Suppressor macrophage (primary cell): ENCODE results near the gene HDAC4.
A peak's percentile ranks its signal among the peaks of the same experiment; 100 is the strongest.
"Not testable (repeated sequence)": the region's sequence is repeated elsewhere in the genome, so short reads cannot be mapped to it uniquely, and the experiment has no call there.

Experiments
- DNase-seq, 4 experiments: peaks; one replicate each; pipeline ENCODE4 v3.0.0-alpha.2; 2020 to 2022

Gene HDAC4

DNA sequence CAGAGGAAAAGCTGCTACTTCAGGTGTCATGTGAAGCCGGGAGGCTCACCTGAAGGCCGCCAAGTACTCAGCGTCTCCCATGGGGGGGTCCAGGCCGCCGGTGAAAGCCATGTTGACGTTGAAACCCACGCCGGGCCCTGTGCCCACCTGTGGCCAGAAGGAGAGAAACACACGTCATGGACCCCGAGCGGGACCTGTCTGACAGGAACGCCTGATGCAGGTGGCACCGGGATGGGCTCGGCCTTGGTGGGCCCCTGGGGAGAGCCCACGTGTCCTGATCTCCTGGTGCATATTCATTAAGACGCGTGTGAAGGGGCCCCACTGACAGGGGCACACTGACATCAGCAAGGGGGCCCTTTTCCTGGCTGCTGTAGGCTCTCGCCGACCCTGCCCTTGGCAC lies 319.8 kb downstream of the HDAC4 start:
- no peak for DNase-seq

DNA sequence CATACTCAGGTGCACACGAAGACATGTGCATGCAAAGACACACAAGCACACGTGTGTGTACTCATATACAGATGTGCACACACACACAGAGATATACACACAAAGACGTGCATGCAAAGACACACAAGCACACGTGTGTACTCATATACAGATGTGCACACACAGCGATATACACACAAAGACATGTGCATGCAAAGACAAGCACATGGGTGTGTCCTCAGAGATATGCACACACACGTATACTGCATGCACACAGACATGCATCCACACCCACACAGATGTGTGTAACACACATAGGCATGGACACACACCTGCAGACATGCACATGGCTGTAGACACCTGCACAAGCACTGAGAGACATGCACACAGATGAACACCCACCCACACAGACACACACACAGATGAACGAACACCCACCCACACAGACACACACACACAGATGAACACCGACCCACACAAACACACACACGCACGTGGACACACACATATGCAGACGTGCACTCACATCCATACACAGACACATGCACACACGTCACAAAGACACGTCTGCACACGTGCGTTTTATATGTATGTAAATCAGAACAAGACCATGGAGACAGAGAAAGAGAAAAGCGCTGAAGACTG lies 321.0 kb downstream of the HDAC4 start:
- no peak for DNase-seq

DNA sequence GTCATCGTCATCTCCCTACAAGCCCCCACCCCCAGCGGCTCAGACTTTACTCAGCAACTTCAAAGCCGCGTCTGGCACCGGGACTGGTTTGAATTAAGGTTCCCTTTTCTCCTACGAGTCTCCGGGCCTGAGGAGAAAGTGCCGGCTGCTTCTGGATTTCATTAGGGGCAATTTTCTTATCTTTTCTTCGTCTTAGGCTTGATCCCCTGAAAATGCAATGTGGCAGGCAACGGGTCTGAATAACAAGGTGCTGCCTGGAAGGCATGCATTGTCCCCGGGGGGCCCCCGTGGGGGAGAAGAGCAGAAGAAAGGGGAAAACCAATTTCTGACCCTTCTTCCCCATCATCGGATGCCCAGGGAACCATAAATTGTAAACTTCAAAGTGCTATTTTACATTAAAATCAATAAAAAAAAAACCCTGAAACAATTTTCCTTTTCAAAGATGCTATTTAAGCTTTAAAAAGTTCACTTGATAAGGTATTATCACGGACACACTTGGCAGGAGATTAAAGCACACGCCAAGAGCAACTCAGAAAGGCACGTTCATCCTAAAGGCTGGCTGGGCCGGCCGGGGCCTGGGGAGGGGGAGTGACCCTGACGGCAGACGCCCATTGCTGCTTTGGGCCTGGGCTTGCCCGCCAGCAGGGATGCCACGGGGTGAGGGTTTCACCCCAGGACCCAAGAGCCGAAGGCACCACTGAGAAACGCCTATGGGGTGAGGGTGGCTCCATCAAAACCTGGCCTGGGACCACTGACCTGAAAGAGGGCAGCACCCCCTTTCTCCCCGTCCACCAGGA lies 322.5 kb downstream of the HDAC4 start:
- no peak for DNase-seq

DNA sequence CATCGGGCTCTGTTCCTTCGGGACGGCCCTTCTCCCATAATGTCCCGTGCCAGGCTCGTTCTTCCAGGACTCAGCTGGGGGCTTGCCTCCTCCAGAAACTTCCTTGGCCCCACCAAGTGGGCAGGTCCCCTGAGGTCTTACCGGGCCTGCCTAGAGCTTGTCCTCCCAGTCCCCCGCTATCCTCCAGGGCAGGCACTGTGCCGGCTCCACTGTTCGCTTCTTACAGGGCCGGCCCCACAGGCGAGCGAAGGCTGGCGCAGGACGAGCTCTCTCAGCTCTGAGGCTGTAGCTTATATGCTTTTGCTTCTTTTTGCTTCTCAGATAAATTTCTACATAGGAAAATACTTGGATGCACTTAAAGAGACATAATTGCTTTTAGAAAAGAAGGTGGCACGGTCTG lies 323.6 kb downstream of the HDAC4 start:
- DNase-seq = no peak

DNA sequence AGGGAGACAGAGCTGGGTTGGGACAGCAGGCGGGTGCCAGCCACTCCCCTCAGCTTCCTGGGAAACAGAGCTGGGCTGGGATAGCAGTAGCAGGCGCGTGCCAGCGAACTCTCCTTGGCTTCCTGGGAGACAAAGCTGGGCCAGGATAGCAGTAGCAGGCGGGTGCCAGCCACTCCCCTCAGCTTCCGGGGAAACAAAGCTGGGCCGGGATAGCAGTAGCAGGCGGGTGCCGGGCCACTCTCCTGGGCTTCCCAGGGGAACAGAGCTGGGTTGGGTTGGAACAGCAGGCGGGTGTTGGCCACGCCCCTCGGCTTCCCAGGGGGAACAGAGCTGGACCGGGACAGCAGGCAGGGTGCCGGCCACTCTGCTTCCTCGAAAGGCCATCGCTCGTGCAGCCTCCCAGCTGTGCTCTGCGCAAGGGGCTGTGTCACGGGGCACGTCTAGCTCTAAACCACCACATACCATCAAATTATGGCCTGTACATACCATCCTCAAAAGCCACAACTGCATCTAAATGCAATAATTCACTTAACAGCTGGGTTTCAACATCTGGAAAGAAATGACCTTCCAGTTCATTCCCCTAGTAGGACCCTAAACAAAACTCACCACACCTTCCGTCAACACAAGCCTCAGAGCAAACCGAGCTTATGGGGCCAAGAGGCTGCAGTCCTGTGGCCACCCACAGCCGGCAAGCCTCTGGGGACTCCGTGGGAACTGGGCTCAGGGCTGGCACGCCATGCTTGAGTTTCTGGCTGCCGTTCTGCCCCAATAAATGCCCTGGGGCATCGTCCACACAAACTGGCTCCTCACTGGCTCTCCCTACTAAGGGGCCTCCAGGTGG lies 324.7 kb downstream of the HDAC4 start:
- no peak for DNase-seq

DNA sequence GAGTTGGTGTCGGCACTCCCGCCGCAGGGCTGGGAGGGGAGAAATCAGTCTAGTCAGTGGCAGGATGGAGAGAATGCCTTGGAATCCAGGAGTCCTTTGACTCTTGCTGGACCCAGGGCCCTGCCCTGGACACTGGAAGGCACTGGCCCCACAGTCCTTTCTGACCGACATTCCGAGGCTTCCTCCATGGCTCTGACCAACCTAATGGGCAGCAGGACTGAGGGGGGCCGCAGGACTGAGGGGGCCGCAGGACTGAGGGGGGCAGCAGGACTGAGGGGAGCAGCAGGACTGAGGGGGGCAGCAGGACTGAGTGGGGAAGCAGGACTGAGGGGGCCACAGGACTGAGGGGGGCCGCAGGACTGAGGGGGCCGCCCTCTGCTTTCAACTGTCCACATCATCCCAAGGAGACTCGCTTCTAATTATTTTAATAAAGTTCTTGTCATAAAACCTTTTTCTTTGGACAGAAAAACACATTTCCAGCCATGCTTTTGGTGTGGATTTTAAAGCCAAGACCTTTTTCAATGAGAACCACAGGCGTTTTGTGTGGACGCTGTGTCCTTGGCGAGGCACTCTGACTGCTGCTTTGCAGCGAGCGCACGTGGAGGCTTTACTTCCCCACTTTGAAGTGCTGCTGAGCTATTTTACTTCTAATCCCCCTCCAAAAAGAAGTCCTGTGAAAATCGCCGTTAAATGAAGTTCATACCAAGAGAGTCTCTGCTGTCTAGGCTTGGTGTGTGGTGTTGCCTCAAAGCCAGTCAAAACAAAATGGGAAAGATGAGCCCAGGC lies 326.9 kb downstream of the HDAC4 start:
- no peak for DNase-seq

DNA sequence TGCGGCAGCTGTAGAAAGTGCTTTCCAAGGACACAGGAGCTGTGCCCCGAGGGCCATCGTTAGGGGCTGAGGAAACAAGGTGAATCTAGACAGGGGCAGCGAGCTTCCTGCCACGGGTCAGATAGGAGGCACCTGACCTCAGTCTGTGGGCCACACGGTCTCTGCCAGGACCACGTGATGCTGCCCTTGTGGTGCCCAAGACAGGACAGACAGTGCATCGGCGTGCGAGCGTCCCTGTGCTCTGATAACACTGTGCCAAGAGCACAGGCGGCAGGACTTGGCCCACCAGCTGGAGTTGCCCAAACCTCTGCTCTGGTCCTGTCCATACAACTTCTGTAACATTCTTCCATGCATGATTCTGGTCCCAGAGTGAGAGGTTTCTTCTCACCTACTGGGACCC lies 327.6 kb downstream of the HDAC4 start:
- no peak for DNase-seq

DNA sequence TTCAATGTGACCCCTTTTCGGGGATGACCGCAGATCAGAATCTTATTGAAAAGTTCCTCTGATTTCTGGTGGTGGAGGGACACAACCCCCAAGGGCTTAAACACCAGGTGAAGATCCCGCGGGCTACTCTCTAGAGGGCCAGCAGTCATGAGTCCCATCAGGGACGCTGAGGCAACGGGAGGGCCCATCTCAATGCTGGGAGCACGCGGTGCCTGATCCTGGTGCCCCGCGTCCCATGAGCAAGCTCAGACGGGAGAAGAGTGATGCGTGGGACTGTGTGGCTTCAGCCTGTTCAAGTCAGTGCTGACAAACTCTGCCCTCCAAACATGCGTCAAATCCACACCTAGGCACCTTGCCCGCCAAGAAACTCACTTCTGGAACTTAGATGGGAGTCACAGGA lies 328.0 kb downstream of the HDAC4 start:
- no peak for DNase-seq

DNA sequence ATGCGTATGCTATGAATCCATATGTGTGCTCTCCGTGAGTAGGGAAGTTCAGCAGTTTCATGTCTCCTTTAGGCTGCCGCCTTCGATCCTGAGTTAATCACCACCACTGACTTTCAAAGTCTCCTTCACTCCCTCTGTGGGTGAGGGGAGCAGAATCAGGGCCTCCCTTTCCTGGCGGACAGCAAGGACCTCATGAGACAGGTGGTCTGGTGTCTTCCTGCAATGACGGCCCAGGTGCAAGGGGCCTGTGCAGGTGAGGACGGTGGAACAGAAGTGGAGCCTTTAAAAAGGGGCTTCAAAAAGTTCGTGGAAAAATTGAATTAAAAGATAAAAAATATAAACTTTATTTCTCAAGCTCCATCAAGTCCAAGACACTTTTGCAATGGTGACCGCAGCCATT lies 330.4 kb downstream of the HDAC4 start:
- DNase-seq = no peak

DNA sequence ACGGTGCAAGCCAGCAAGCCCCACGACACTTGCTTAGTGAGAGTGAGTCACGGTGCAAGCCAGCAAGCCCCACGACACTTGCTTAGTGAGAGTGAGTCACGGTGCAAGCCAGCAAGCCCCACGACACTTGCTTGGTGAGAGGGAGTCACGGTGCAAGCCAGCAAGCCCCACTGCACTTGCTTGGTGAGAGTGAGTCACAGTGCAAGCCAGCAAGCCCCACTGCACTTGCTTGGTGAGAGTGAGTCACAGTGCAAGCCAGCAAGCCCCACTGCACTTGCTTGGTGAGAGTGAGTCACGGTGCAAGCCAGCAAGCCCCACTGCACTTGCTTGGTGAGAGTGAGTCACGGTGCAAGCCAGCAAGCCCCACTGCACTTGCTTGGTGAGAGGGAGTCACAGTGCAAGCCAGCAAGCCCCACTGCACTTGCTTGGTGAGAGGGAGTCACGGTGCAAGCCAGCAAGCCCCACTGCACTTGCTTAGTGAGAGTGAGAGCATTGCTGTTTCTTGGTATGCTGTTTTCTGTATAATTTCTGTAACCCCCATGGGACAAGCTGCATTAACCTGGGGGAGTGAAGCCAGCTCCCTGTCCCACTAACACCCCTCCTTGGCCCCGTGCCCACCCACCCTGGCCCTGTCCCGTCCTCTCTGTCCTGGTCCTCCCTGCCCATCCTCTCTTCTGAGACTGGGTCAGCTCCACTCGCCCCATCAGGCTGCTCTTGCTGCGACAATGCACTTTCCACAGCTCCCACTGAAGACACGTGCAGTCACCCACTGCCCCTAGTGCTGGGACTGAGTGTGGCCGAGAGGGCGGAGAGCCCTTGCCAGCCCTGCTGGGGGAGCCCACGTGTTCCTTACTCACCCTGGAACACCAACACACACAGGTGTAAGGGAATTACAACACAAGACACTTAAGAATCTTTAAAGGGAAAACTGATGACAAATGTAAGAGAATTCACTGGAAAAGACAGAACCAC lies 331.2 kb downstream of the HDAC4 start:
- not testable (repeated sequence) for DNase-seq

DNA sequence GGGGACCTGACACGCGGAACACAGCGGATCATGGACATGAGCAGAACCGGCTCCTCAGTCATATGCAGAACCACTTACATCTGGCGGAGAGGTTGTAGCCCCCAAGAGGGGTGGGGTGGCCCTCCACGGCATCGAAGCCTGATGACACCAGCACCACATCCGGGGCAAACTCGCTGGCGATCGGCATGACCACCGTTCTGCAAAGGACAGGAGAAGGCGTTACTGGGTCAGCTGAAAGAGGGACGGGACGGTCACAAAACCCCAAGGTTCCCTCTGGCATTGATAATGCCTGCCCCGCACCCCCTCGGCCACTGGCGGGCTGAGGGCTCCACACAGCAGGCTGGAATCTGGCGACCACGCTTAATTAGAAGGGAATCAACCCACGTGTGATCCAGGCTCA lies 332.4 kb downstream of the HDAC4 start:
- no peak for DNase-seq

DNA sequence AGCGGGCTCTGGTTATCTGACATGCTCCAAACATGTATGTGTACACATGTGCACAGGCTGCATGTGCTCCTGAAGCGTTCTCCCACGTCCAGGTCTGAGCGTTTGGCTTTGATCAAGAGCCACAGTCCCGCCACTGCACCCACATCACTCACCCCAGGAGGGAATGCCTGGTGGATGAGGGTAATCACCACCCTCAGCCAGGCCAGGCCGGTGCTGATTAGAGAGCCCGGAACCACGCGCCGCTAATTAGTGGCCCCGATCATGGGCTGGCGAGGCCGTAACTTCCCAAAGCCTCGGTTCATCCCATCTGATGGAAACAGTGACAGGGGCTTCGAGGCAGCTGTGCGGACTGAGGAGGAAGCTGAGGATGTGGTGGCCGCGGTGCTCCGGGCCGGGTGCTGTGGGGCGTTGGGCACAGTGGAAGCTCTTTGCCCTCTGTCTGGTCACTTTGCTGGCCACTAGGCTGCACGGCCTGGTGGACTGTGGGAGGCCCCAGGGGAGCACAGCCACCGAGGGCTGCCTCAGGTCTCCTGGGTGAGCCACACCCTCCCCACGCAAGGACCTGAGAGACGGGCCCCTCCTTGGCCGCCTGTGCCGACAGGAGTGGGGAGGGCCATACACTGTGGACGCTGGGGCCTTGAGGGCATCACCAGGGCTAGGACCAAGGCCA lies 333.5 kb downstream of the HDAC4 start:
- no peak for DNase-seq

DNA sequence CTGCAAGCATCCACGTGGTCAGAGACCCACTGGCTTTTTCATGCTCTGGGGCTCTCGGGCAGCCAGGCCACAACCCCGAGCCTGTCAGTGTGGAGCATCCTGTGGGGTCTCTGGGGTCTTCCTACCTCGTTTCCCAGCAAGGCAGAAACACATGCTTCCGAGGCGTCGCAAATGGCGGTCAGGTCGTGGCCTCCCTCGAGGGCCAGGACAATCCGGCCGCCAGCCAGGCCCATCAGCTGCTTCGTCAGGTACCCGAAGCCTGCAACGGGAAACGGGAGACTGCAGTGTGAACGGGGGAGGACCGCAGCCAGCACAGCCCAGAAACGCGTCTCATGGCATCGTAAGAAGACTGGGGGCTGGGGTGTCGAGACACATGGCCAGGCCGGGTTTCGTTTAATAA lies 334.2 kb downstream of the HDAC4 start:
- DNase-seq = no peak

DNA sequence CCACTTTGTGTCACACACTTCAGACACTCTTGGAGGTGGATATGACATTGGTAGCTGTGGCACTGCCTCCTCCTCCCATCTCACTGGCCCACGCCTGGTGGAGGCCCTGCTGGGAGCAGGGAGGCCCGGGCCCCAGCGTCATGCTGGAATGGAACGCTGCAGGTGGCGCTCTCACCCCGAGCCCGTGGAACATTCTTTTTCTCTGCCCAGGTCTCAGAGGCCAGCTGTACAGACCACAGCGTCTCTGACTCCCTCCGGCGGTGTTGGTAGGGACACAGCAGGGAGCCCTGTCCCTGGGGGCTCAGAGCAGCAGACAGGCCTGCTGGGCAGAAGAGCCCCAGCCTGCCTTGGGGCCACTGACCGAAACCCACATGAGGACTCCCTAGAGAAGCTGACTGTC lies 334.9 kb downstream of the HDAC4 start:
- no peak for DNase-seq

DNA sequence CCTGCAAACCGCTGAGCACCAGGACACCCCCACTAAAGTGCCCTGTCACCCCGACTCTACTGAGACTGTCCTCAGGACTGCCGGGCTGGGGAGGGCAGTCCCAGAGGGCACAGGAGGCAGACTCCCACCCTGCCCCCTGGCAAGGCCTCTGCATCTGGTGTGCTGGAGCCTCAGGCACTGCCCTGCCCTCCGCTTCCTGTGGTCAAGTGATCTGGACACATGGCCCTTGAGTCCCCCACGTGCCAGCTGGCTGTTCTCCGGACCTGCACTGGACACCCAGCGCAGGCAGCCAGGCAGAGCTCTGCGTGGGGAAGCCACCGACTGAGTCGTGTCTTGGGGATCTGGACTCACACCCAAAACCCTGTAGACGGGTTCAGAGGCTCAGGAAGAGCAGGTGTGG lies 335.3 kb downstream of the HDAC4 start:
- DNase-seq = no peak

DNA sequence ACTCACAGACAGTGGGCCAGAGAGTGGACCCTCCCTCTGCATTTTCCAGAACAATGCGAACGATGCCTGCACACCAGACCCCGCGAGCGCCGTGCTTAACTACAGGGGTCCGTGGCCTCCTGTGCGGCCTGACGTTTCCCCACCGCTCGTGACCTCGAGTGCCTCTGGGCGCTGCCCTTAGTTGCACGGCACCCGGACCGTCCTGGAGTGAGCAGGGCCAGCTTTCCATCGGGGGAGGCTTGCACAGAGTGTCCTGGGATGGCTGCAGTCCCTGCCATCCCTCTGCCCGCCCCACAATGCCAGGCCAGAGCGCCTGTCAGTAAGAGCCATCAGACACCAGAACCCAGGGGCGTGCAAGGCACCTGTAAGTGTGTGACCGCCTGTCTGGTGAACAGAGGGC lies 335.9 kb downstream of the HDAC4 start:
- no peak for DNase-seq

DNA sequence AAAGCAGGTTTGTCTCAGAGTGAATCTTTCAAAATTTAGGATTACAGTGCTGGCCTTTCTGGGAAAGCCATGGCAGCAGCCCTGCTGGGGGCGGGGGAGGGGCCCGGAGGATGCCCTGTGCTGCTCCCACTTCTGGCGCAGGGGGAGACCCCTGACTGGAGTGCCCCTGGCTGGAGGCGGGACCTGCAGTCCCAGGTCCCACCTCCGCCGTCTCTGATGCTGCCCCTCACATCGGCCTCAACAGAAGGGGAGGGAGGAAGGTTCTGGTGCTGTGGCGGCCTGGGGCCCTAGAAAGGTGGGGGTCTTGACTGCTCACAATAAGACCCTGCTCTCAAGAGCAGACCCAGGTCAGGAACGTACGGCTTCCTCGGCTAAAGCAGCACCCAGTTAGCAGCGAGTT lies 336.6 kb downstream of the HDAC4 start:
- DNase-seq = no peak

DNA sequence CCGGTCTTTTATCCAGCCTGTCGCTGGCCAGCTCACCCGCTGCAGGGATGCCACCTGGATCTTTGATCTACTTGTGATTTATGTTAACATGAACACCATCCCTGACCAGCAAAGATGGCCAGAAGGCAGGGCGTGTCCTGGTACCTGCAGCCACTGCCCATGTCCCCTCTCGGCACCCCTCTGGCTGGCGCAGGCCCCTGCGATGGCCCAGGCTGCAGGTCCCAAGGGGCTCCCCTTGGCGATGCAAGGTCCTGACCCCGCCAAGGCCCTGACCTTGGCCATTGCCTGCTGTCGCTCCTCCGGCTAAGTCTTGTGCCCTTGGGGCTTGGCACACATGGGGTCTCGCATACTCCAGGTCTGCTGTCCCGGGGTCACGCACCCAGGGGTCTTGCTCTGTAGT lies 338.1 kb downstream of the HDAC4 start:
- no peak for DNase-seq

DNA sequence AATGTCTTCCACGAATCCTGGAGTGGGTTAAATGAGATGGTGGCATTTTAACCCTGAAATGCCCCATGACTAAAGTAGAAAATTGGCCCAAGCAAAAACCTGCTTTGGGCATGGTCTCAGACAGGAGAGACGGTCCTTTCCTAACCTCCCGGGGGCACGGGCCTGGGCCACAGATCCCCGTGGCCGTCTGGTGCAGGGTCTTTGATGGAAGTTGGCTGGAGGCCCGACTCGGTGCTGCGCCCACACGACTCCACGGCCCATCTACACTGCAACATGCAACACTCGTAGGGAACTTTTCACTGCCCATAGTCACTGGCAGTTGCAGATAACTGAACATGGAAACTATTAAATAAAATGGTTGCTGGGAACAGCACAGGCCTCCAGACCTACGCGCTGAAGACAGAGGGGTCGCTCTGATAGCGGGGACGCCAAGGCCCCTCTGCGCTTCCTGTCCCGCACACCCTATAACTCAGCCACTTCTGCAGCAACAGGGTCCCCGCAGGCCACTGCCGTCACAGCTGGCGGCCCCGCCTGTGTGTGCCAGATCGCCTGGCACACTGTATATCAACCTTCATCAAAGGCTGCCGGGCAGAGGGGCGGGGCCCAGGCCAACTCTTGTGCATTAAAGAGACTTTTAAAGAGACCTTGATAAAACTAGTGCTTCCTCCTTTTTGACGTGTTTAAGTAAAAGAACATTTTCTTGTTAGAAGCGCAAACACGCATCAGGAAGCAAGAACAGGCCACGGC lies 338.8 kb downstream of the HDAC4 start:
- peak in 1 of 4 experiments; percentile 1 for DNase-seq

DNA sequence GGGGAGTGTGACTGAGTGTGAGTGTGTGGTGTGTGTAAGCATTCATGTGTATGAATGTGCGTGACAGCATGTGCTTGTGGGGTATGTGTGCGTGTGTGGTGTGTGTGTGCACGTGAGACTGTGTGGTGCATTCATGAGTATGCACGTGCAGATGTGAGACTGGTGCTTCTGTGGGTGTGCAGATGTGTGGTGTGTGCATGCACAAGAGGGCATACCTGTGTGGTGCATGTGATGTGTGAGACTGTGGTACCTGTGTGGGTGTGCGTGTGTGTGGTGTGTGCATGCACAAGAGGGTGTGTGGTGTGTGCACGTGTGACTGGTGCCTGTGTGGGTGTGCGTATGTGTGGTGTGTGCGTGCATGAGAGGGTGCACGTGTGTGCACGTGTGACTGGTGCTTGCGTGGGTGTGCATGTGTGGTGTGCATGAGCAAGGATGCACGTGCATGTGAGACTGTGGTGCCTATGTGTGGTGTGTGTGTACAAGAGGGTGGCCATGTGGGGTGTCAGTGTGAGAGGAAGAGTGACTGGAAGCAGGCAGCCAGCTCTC lies 339.6 kb downstream of the HDAC4 start:
- no peak for DNase-seq
